Spleen (tissue), 11 donors: ENCODE measurements around the gene CPHXL2. TPM values are rescaled to one million over a fixed set of nuclear protein-coding genes. Genes with fewer than 3 reads are reported as not detected.

Experiments used
- DNase-seq: peaks from one replicate; pipeline ENCODE4 v3.0.0-alpha.2; 2020
- H3K27ac ChIP-seq, 8 donors: fragments of 200-600 bp; sonication (generic) in 7 of 8; 1 replicate in 4 of 8; 2 replicates in 4 of 8; pipeline versions ENCODE4 v1.5.0 to v1.8.0; 2016 to 2021; ENCODE audit warnings: inconsistent platforms in 4 of 8, mild to moderate bottlenecking in 4 of 8, moderate library complexity in 1 of 8
- H3K27me3 ChIP-seq, 7 donors: fragments of 200-600 bp; sonication (generic) in 6 of 7; replicated peaks in 1 of 7; 1 replicate in 4 of 7; 2 replicates in 3 of 7; pipeline versions ENCODE4 v1.5.0 to v1.8.0; 2016 to 2021; ENCODE audit warnings: inconsistent platforms in 3 of 7, mild to moderate bottlenecking in 1 of 7
- H3K36me3 ChIP-seq, 6 donors: fragments of 200-600 bp; sonication (generic) in 5 of 6; 1 replicate in 4 of 6; 2 replicates in 2 of 6; pipeline versions ENCODE4 v1.5.0 to v1.8.0; 2016 to 2021; ENCODE audit warnings: inconsistent platforms in 2 of 6
- H3K4me1 ChIP-seq, 6 donors: fragments of 200-600 bp; sonication (generic) in 5 of 6; 1 replicate in 3 of 6; 2 replicates in 3 of 6; pipeline versions ENCODE4 v1.5.0 to v1.8.0; 2016 to 2021; ENCODE audit warnings: inconsistent platforms in 3 of 6
- H3K4me3 ChIP-seq, 8 donors: fragments of 200-600 bp; sonication (generic) in 7 of 8; 1 replicate in 4 of 8; 2 replicates in 4 of 8; pipeline versions ENCODE4 v1.5.0 to v1.8.0; 2016 to 2021; ENCODE audit warnings: inconsistent platforms in 4 of 8, mild to moderate bottlenecking in 4 of 8, moderate library complexity in 2 of 8
- H3K9me3 ChIP-seq, 8 donors: fragments of 200-600 bp; sonication (generic) in 7 of 8; 1 replicate in 4 of 8; 2 replicates in 4 of 8; pipeline versions ENCODE4 v1.5.0 to v1.8.0; 2016 to 2021; ENCODE audit warnings: inconsistent platforms in 4 of 8
- POLR2A ChIP-seq, 3 donors: fragments of 450-650 bp; IDR thresholded peaks; one replicate each; pipeline ENCODE4 v1.5.1; 2017; ENCODE audit warnings: antibody characterized with exemption in 3 of 3, mild to moderate bottlenecking in 1 of 3
- POLR2AphosphoS5 ChIP-seq, 3 donors: sonication (generic); formaldehyde crosslinking; IDR thresholded peaks; one replicate each; pipeline ENCODE4 v1.5.1; 2017; ENCODE audit warnings: antibody characterized with exemption in 3 of 3
- WGBS, 5 donors: extraction: QIAGEN DNeasy Blood & Tissue Kit in 3 of 5; methylation state at CpG; one replicate each; pipeline versions ENCODE4 v1.1.5 to v1.1.7; 2013 to 2018; 5-methylcytosine and 5-hydroxymethylcytosine counted together
- intact Hi-C: fragments of 100-400 bp; cut with DNase I; formaldehyde crosslinking; loops from one replicate; pipeline ENCODE4 v1.15.0; 2023; ENCODE audit warnings: low total_unique reads
- polyA plus RNA-seq, 3 donors: library from polyadenylated mRNA; stranded (reverse); fragments of 200-250 nt; gene quantifications; one replicate each; pipeline ENCODE4 v1.2.1, GENCODE V29; 2013
- total RNA-seq, 7 donors: library from RNA; depleted of rRNA in 3 of 7; stranded (reverse); fragments of >200 nt in 3 of 7; fragmentation: NEBNext Ultra II Directional in 4 of 7; extraction: Animal tissue kit (Norgen Biotek cat#: 25700) in 4 of 7; gene quantifications; one replicate each; pipeline versions ENCODE4 v1.1.0 to v1.2.1, GENCODE V29; 2016 to 2021
- TF ChIP-seq, protein P1 (sequence below), 11 experiments: fragments of 200-600 bp in 7 of 11; fragments of 450-650 bp in 4 of 11; sonication (generic) in 4 of 11; IDR thresholded peaks in 8 of 11; conservative IDR thresholded peaks in 3 of 11; 1 replicate in 7 of 11; 2 replicates in 4 of 11; pipeline versions ENCODE4 v1.4.0 to v1.8.0; 2016 to 2021; ENCODE audit warnings: antibody characterized with exemption in 11 of 11, inconsistent platforms in 4 of 11, mild to moderate bottlenecking in 1 of 11
- donor health status: healthy with polysubstance abuse.
- donor health status: DM: no; HTN: no; CAD: no; lungs with moderate emphysema.
- donor health status: DM: no; HTN: no; CAD: no.
- donor health status: Bipolar disorder and iron deficiency.
- donor health status: healthy.
- donor health status: DM: no; HTN: no; CAD: no.
- donor health status: DM: yes; HTN: yes; CAD: no.

CPHXL2 gene
- total and polyA plus RNA-seq, 10 donors: 0.06 TPM; not detected in 9

DNA sequence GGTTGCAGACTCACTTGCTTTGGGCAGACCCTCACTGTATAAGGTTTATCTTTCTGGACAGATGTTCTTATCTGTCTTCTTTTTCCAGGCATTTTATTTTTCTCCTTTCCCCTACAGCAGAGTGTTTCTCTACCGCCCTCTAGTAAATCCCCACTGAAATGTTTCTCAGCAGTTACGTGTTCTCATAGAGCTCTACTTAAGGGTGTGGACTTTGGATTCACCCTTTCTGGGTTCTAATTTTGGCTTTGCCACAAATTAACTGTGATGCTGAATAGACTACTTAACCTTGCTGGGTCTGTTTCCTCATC lies 55.7 kb downstream of the CPHXL2 start:
- Histone ChIP-seq H3K4me1 (peaks cover 11 to 47% (median 37%) of the 10 kb centered on the region in 6 donors), H3K36me3 (peaks cover 0 to 59% (median 36%) of the 10 kb centered on the region in 6 donors), H3K27me3 (no peaks in the 10 kb centered on the region), H3K4me3 (peak overlapping the region in 1 of 8 donors; percentile 94), H3K27ac (peak overlapping the region in 5 of 8 donors; percentile 55 to 97 (median 96)), H3K9me3 (no peaks in the 10 kb centered on the region)
- no peak for DNase-seq
- 15 to 26% (median 17%) methylated on average over 2 of the region's 2 CpGs for WGBS, 5 donors
- intact Hi-C loops: loop anchor here (5.0 to 10.0 kb wide), 2 partner anchors 54 to 156 kb away; partner anchors contain the start of genes GABARAPL2 and TMEM170A
- TF ChIP-seq POLR2AphosphoS5 (IDR thresholded peaks at IDR 0.05) (no peak), POLR2A (IDR thresholded peaks at IDR 0.05) (no peak)
- TF ChIP-seq, protein P1, sequence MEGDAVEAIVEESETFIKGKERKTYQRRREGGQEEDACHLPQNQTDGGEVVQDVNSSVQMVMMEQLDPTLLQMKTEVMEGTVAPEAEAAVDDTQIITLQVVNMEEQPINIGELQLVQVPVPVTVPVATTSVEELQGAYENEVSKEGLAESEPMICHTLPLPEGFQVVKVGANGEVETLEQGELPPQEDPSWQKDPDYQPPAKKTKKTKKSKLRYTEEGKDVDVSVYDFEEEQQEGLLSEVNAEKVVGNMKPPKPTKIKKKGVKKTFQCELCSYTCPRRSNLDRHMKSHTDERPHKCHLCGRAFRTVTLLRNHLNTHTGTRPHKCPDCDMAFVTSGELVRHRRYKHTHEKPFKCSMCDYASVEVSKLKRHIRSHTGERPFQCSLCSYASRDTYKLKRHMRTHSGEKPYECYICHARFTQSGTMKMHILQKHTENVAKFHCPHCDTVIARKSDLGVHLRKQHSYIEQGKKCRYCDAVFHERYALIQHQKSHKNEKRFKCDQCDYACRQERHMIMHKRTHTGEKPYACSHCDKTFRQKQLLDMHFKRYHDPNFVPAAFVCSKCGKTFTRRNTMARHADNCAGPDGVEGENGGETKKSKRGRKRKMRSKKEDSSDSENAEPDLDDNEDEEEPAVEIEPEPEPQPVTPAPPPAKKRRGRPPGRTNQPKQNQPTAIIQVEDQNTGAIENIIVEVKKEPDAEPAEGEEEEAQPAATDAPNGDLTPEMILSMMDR (IDR thresholded peaks at IDR 0.05 in 8 of 11, conservative IDR thresholded peaks at IDR 0.05 in 3 of 11): peak in 5 of 11 experiments; percentile 9 to 43 (median 18)

GRCh38 chr16:75620326-75621169 lies 56.3 kb downstream of the CPHXL2 start:
- intact Hi-C loops: loop anchor here (5.0 to 10.0 kb wide), 2 partner anchors 53 to 156 kb away; partner anchors contain the start of genes GABARAPL2 and TMEM170A
- Histone ChIP-seq H3K4me1 (peaks cover 11 to 47% (median 37%) of the 10 kb centered on the region in 6 donors), H3K4me3 (peak overlapping the region in 1 of 8 donors; percentile 39), H3K27me3 (no peaks in the 10 kb centered on the region), H3K9me3 (no peaks in the 10 kb centered on the region), H3K27ac (peak overlapping the region in 5 of 8 donors; percentile 55 to 97 (median 96)), H3K36me3 (peaks cover 0 to 59% (median 37%) of the 10 kb centered on the region in 6 donors)
- peak; percentile 80 for DNase-seq
- WGBS, 5 donors: 73 to 82% (median 75%) methylated on average over 20 of the region's 20 CpGs
- no peak for TF ChIP-seq POLR2A (IDR thresholded peaks at IDR 0.05)
- TF ChIP-seq, protein P1 (IDR thresholded peaks at IDR 0.05 in 8 of 11, conservative IDR thresholded peaks at IDR 0.05 in 3 of 11): no peak
- peak in 2 of 3 donors; percentile 40 to 71 for TF ChIP-seq POLR2AphosphoS5 (IDR thresholded peaks at IDR 0.05)

GRCh38 chr16:75618780-75619179 lies 58.0 kb downstream of the CPHXL2 start:
- no peak overlapping the region for H3K4me3 ChIP-seq
- no peak for DNase-seq
- 88 to 97% (median 94%) methylated on average over 2 of the region's 2 CpGs for WGBS, 5 donors
- H3K27me3 ChIP-seq: no peaks in the 10 kb centered on the region
- TF ChIP-seq POLR2AphosphoS5 (IDR thresholded peaks at IDR 0.05) (no peak), POLR2A (IDR thresholded peaks at IDR 0.05) (no peak)
- TF ChIP-seq, protein P1 (IDR thresholded peaks at IDR 0.05 in 8 of 11, conservative IDR thresholded peaks at IDR 0.05 in 3 of 11): no peak
- H3K27ac ChIP-seq: peak overlapping the region in 3 of 8 donors; percentile 95 to 97 (median 96)
- no peaks in the 10 kb centered on the region for H3K9me3 ChIP-seq
- H3K36me3 ChIP-seq: peaks cover 0 to 68% (median 53%) of the 10 kb centered on the region in 6 donors
- peaks cover 11 to 46% (median 37%) of the 10 kb centered on the region in 6 donors for H3K4me1 ChIP-seq
- intact Hi-C loops: no loop called here

GRCh38 chr16:75617121-75617520 lies 59.7 kb downstream of the CPHXL2 start:
- intact Hi-C loops: no loop called here
- DNase-seq: no peak
- Histone ChIP-seq H3K9me3 (no peaks in the 10 kb centered on the region), H3K36me3 (peaks cover 0 to 84% (median 68%) of the 10 kb centered on the region in 6 donors), H3K27ac (peak overlapping the region in 6 of 8 donors; percentile 4 to 79 (median 46)), H3K27me3 (no peaks in the 10 kb centered on the region), H3K4me1 (peaks cover 8 to 34% (median 25%) of the 10 kb centered on the region in 6 donors), H3K4me3 (no peak overlapping the region)
- WGBS, 5 donors: 80 to 94% (median 82%) methylated on average over 3 of the region's 3 CpGs
- TF ChIP-seq POLR2A (IDR thresholded peaks at IDR 0.05): no peak
- TF ChIP-seq, protein P1 (IDR thresholded peaks at IDR 0.05 in 8 of 11, conservative IDR thresholded peaks at IDR 0.05 in 3 of 11): no peak
- no peak for TF ChIP-seq POLR2AphosphoS5 (IDR thresholded peaks at IDR 0.05)
